ENCODE data around the gene MSH5. TPM values are rescaled to one million over a fixed set of nuclear protein-coding genes. Genes with fewer than 3 reads are reported as not detected.

Gene MSH5
- total RNA-seq, 1 donor from 2014 or later: 14.8 TPM

- no peak for DNase-seq (ENCODE audit: low spot score)
Measured at GRCh38 chr6:31712296-31712695, 27.5 kb upstream of the MSH5 start.

GRCh38 chr6:31713465-31713864 is 26.3 kb upstream of the MSH5 start:
- DNase-seq (ENCODE audit: low spot score): no peak

- DNase-seq (ENCODE audit: low spot score): no peak
Measured at GRCh38 chr6:31713991-31714684, 25.7 kb upstream of the MSH5 start.

GRCh38 chr6:31715022-31715958 is 24.5 kb upstream of the MSH5 start, which contains the start of gene LY6G6D:
LY6G6D (plus strand) TSS chr6:31715348; CDS start chr6:31715356, 8 bp downstream.
- DNase-seq (ENCODE audit: low spot score): no peak

- no peak for DNase-seq (ENCODE audit: low spot score)
Measured at GRCh38 chr6:31717499-31718222, 22.1 kb upstream of the MSH5 start.

GRCh38 chr6:31718265-31718664 is 21.5 kb upstream of the MSH5 start:
- DNase-seq (ENCODE audit: low spot score): no peak

- no peak for DNase-seq (ENCODE audit: low spot score)
Measured at GRCh38 chr6:31719001-31719400, 20.8 kb upstream of the MSH5 start.

- DNase-seq (ENCODE audit: low spot score): no peak
Measured at GRCh38 chr6:31720196-31720770, 19.5 kb upstream of the MSH5 start.

- DNase-seq (ENCODE audit: low spot score): no peak
Measured at GRCh38 chr6:31721351-31722020, 18.3 kb upstream of the MSH5 start, which contains the start of gene LY6G6C. LY6G6C (minus strand) TSS chr6:31721746; CDS start chr6:31721679, 67 bp downstream.

- no peak for DNase-seq (ENCODE audit: low spot score)
Measured at GRCh38 chr6:31722173-31722572, 17.6 kb upstream of the MSH5 start.

GRCh38 chr6:31723245-31723979 is 16.4 kb upstream of the MSH5 start, which contains the start of gene MPIG6B:
MPIG6B (plus strand) TSS chr6:31723373; CDS start chr6:31723384, 11 bp downstream.
- DNase-seq (ENCODE audit: low spot score): no peak

GRCh38 chr6:31723980-31724691 is 15.7 kb upstream of the MSH5 start:
- no peak for DNase-seq (ENCODE audit: low spot score)

GRCh38 chr6:31725502-31726350 is 14.1 kb upstream of the MSH5 start:
- DNase-seq (ENCODE audit: low spot score): no peak

GRCh38 chr6:31727034-31727716 is 12.6 kb upstream of the MSH5 start:
- no peak for DNase-seq (ENCODE audit: low spot score)

GRCh38 chr6:31727717-31728671 is 11.8 kb upstream of the MSH5 start:
- no peak for DNase-seq (ENCODE audit: low spot score)

GRCh38 chr6:31728767-31729514 is 10.9 kb upstream of the MSH5 start, which contains the start of gene DDAH2:
DDAH2 (minus strand) TSS chr6:31729299; CDS start chr6:31729161, 138 bp downstream.
- no peak for DNase-seq (ENCODE audit: low spot score)

Data from mesenteric fat pad (tissue), 1 donor.